Lung microvascular endothelial cell (primary cell): ENCODE measurements around the gene HNF1B. TPM values are rescaled to one million over a fixed set of nuclear protein-coding genes. Genes with fewer than 3 reads are reported as not detected.
A peak's percentile ranks its signal among the peaks of the same experiment; 100 is the strongest.

Experiments
- DNase-seq, 2 donors: peaks; one replicate each; pipeline versions ENCODE4 v3.0.0 to v3.0.0-alpha.2; 2010; ENCODE audit warnings: low read depth in 2 of 2
- total RNA-seq: library from RNA; depleted of rRNA; stranded (reverse); fragments of >200 nt; gene quantifications from 2 replicates; pipeline ENCODE4 v1.2.1, GENCODE V29; 2014

The HNF1B gene
- total RNA-seq, 1 donor from 2014 or later = not detected

DNA sequence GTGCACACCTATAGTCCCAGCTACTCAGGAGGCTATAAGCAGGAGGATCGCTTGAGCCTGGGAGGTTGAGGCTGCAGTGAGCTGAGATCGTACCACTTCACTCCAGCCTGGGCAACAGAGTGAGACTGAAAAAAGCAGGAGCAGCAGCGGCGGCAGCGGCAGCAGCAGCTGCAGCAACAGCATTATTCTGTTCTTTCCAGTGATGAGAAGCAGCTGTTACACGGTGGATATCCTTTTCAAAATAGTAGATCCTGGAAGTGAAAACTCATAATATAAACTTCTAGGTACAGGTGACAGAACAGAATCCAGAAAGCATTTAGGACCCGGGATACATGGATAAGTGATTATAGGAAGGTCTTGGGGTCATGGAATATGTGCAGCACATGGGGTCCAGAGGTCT is 17.8 kb upstream of the HNF1B start:
- DNase-seq = no peak

DNA sequence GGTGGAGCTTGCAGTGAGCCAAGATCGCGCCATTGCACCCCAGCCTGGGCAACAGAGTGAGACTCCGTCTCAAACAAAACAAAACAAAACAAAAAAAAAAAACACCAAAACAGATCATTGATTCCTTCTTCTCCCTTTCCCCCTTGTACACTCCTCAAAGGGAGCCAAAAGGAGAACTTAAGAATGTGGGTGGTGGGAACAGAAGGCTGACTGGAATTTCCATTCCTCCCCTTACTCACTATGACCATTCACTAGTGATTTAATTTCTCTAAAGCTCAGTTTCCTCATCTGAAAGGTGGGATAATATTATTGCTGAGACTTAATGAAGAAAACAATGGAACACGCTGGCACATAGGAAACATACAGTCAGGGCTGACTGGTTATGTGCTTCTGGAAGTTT is 17.1 kb upstream of the HNF1B start:
- no peak for DNase-seq

DNA sequence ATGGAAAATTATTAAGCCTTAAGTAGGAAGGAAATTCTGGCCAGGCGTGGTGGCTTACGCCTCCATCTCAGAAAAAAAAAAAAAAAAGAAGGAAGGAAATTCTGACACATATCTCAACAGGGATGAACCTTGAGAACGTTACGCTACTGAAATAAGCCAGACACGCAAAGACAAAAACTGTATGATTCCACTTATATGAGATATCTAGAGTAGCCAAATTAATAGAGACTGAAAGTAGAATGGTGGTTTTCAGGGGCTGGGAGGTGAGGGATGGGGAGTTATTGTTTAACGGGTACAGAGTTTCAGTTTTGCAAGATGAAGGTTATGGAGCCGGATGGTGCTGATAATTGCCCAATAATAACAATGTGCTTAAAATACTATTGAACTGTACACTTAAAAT is 16.2 kb upstream of the HNF1B start:
- DNase-seq = peak in 1 of 2 donors; percentile 44

DNA sequence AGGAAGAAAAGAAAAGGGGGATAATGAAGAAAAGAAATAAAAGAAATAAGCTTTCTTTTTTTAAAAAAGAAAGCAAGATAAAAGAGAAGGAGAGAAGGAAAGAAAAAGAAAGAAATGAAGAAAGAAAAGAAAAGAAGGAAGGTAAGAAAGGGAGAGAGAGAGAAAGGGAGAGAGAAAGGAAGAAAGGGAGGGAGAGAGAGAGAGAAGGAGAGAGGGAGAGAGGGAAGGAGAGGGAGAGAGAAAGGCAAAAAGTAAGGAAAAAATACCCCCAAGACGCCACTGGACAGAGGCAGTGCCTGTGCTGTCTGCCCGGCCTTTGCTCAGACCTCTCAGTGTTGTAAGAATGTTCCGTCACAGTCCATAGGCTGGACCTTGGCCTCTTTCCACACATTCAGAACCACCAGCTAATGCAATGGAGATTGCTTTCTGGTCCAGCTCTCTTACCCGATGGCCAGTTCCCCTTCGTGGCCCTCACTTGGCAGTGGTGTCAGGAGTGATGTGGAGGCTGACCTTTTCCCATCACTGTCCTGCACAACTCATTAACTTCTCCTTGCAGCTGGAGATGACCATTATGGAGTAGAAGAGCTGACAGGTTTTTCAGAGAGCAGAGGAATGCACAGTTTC is 14.3 kb upstream of the HNF1B start:
- no peak for DNase-seq

DNA sequence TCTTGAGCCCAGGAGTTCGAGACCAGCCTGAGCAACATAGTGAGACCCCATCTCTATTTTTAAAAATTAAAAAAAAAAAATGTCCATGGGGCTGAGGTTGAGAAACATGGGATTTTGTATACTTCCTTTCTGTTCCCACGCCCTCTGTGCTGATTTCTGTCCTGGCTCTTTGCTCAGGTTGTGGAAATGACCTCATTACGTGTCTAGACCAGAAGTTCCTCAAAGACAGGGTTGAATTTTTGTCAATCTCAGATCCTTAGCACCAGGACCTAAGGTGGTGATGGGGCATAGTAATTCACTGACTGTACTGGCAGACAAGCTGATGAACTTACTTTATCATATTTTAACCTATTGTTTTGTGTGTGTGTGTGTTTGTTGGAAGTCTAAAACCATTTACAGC is 11.2 kb upstream of the HNF1B start:
- peak in 1 of 2 donors; percentile 59 for DNase-seq

DNA sequence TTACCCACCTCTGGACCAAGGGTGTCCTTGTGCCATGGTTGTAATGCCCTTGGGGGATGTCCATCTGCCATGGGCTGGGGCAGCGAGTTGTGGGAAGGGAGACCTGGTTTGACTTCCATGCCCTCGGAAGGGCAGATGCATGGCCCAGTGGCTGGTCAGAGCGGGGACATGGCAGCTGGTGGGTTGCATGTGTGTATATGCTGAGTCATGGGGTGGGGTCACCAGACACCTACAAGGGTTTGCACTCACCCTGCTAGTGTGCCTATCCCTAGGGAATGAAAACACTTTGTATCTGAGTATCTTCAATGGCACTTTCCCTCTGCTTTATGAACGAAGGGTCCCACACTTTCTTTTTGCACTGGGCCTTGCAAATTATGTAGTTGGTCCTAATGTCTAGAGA is 10.6 kb upstream of the HNF1B start:
- DNase-seq = no peak

DNA sequence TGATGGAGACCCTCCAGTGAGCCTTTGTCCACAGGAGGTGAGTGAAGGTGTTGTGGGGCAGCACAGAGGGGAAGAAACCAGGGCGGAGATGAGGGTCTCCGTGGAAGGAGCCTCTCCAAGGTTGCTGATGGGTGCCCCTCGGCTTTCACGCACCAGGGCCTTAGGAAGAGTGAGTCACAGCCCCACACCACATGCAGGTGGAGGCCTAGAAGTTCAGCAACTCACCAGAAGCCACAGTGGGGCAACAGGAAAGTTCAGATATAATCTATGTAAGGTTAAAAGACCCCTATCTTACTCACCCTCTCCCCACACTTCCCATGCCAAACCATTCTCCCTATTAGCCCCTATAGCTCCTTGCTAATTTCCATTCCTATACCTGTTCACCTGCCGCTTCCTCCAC is 9.5 kb upstream of the HNF1B start:
- no peak for DNase-seq

DNA sequence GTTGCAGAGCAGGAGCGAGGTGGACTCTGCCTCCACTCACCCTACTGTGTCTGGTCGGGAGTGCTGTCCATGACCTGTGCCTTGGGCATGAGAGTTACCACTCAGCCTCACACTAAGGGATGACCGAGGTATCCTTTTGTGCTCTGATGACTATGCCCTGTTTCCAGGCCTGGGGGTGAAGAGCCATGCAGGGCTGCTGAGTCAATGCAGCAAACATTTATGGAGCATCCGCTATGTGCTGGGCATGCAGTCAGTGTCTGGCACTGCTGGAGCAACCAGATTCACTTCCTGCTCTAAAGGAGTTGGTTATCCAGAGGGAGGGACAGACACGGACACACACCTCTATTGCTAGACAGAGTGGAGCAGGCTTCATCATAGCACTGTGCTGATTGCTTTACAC is 7.6 kb upstream of the HNF1B start:
- DNase-seq = peak in 1 of 2 donors; percentile 67

DNA sequence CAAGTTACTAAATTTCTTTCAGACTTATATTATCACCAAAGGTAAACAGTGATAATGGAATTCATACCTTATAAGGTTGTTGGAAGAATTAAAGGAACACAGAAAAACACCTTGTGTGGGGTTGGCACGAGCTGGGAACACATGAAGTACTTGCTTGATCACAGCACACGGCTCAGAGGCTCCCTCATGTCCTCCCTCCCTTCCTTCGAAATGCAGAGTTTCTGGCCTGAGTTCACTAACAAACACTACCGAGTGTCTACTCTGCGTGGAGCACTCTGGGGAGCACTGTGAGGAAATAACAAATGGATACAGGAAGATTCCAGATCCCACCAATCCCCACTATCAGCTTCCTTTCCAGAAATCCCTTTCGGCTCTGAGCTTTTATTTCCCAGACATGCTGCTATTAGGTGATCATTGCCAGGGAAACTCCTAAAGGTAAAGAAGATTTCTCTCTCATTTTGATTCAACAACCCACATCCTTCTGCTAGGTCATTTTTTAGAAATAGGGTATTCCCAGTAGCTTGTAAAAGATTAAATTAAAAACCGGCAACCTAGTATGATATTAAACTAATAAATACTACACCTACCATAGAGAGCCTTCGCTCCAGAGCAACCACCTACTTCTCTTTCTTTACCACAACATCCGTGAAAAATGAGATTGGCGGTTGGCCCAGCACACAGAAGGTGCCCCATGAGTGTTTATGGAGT is 6.1 kb upstream of the HNF1B start:
- no peak for DNase-seq

DNA sequence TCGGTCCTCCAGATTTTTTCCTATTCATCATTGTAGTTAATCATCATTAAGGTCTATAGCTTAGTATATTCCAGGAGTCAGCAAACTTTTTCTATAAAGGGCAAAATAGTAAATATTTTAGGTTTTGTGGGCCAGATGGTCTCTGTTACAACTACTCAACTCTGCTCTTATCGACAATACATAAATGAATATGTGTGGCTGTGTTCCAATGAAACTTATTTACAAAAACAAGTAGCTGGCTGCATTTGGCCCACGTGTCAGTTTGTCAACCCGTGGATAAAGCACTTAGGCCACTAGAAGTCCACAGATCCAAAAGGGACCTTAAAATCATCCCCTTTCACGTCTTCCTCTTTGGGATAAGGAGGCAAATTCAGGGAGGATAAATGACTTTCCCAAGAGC is 5.4 kb upstream of the HNF1B start:
- no peak for DNase-seq

DNA sequence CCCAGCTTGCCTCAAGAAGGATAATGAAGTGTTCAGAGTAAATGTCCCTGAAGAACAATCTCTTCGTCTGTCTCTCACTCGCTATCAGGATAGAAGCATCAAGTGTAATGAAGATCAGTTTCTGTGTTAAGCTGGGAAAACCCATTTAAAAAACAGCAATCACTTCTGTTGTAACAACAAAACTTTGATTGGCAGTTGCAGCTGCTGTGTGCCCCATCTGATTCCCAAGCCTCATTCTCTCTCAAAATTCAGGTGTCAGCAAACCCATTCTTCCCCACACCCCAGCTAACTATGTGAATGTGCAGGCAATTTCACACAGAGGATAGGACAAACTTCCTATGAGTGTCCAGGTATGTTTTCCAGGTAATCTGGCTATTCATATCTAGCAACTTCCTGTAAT is 2.4 kb upstream of the HNF1B start:
- DNase-seq = no peak

DNA sequence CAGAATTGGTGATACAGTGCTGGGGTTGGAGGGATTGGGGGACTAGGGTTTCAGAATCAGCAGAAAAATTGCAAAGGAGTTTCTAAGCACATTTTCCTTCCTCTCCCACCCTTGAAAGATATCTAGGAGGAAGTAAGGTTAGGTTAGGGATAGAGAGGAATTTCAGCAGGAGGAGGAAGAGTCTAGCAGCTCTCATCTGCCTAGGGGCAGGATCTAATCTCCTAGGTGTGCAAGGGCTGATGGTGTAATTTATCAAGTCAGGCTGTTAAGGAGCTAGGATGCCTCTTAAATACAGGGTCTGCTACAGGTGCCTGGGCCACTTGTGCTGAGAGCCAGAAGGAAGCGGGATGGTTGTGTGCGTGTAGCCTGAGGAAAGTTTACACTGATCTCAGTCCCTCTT is 1.8 kb upstream of the HNF1B start:
- DNase-seq = no peak

DNA sequence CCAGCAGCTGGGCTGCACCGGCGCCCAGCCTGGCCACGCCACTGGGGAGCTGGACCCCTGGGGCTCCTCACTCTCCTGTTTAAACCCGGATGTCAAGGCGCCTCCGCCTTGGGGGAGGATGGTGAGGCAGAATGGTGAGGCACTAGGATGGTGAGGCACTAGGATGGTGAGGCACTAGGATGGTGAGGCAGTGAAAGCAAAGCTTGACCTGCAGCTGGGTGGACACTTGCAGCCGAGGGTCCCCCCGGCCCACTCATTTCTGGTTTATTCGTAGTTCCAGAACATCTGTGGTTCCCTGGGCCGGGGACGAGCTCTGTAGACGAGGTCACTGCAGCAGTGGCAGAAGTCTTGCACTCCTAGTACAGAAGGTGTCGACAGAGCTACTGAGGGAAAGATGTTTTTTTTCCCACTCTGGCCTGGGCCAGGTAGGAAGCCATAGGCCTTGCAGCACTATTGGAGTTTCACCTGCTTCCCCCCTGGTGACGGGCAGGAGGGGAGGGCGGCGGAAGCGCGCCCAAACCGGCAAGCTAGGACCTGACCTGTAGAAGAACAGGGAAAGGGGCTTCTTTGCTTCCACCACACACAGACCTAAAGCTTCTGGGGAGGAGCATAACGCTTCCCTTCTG is 1.1 kb upstream of the HNF1B start:
- DNase-seq = no peak

DNA sequence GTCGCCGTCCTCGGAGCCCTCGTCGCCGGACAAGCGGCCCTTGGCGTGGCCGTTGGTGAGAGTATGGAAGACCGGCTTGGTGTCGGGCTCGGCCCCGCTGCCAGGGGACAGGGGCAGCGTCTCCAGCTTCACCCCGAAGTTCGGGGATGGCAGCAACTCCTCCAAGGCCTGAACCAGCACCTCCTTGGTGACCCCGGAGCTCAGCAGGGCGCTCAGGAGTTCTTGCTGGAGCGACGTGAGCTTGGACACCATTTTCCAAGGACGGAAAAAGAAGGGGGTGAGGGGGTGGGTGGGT is 279 bp downstream of the HNF1B start:
- no peak for DNase-seq

DNA sequence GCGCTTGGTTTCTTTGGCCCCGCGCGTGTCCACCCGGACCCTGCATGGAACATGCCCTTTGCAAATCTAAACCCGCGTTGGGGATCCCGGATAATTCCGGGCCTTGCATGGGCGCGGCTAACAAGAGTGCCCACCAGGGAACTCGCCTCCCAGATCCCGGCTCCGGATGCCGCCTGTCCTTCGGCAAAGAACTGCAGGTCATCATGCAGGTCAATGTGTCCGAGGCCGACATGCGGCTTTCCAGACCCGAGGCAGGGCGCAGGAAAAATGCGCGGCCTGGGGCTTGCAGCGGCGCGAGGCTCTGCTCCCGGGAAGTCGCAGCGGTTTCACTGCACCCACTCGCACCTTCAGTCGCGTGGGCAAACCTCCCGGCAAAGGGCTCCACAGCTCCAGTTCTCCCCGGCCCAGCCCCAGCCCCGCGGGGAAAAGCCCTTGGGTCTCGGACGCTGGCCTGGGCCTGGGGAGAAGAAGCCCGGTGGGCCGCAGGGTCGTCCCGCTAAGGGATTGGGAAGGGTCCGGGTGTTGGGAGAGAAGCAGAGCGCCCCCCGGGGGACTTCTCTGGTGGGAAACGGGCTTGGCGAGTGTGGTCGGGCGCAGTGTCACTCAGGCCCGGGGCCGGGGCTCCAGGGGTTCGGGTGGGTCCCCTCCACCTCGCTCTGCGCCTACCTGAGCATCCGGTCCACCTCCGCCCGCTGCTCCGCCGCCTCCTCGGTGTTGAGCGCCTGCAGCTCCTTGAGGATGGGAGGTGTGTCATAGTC is 805 bp downstream of the HNF1B start:
- no peak for DNase-seq

DNA sequence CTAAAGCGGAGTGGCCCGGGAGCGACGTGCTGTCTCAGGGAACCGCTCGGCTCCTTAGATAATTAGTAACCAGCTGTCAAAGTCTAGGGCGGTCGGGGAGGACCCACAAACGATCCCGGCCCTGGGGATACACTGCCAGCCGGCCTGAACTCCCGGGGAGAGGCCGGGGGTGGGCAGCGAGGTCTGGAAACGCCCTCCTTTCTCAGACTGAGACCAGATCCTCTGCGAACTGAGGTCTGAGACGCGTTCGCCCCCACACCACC is 1.3 kb downstream of the HNF1B start:
- DNase-seq = no peak

DNA sequence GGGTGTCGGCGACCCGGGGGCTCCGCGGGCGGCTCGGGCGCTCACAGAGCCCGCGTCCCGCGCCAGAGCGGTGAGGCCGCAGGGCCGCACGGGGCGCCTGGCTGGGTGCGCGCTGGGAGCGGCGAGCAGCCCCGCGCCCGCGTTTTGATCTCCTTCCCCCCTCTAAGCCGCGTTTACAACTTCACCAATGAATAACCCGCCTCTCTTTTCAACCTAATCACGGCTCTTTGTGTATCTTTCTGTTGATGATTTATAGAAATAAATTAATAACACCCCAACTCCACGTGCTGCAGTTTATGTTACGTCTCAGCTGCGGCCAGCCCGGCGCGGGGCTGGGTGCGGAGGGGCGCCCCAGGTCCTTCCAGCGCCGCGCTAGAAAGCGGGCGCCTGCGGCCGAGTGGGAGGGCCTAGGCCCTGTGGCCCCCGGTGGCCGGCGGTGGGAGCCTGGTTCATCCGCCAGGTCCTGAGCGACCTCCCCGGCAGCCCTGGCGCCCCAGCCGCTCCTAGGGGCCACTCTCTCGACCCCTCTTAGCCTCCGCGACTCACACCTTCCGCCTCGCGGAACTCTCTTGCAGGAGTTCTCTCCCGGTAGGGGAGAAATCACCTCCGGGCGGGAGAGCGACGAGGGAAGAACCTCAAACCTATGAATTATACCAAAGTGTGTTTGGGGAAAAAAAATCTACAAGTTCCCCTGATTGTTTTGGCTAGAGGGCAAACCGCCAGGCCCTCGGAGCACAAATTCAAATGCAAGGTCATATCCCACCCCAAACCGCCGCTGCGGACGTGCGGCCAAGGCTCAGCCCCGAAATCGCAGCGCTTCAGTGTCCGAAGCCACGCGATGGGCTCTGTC is 1.9 kb downstream of the HNF1B start:
- DNase-seq = no peak

DNA sequence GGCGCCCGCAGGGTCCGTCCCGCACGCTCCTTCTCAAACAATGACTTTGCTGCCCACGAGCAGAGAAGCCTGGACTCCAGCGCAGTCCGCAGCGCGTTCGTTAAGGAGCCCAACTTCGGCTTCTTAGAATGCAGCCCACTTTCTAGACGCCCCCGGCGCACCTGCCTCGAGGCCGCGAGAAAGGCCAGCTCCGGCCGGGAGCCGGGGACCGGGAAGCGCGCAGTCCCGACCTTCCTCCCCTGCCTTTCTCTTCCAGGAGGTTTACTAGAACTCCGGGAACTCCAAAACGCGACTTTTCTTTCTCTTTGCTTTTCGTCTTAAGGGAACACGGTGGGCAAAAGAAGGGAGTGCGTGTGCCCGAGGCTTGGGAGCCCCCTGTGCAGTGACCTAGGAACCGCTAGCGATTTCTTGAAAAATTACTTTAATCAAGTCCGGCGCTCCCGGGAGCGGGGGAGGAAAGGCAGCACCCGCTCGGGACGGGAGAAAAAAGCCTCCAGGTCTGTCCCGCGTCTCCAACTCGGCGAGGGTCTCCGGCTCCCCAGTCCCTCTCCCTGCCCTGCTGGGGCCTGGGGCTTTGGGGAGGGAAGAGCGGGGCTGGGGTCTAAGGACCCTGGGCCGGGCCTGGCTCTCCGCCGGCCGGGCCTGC is 2.6 kb downstream of the HNF1B start:
- peak in 1 of 2 donors; percentile 26 for DNase-seq

DNA sequence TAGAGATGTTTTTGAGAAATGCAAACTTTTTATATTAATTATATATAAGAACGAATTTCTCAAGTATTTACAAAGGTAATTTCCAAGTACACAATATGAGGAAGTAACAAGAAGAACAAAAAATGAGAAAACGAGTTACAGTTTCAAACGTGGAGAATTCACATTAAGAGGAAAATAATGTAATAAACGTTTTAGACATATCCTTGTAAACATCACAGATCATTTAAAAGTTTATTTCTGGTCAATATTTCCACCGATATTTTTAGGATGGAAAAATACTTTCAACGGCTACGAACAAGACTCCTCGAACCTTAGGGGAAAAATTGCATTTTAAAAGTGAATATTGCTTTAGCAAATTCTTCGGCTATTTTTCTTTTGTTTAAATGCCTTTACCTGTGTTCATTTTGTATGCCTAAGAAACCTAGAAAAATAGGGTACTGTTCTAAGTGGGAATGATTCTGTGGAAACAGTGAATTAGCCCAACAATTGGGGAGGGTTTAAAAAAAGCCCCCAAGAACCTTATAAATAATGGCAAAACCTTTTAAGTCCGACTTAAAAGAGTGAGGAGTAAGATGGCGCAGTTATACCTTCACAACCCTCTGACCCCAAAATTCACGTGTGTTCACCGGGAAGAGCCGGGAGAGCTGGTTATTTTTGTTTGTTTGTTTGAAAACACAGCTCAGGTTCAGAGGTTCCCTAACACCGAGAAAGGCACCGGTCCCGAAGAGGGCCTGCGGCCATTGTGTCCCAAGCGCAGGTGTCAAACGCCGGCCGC is 3.3 kb downstream of the HNF1B start:
- no peak for DNase-seq

DNA sequence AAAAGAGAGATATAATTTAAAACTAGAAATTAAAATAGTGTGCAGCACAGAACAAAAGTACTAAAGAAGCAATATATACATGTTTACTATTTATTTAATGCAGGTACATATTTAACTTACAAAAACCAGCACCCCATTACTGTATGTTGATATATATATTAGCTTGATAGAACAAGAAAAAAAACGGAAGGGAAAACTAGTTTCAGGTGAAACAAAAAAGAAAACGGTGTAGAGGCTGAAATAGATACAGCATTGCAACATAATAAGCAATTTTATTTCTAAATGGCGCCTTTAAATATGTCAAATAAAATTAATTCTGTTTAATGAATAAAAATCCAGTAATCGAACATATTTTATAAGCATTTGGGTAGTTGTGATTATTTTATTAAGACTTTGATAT is 3.9 kb downstream of the HNF1B start:
- no peak for DNase-seq

DNA sequence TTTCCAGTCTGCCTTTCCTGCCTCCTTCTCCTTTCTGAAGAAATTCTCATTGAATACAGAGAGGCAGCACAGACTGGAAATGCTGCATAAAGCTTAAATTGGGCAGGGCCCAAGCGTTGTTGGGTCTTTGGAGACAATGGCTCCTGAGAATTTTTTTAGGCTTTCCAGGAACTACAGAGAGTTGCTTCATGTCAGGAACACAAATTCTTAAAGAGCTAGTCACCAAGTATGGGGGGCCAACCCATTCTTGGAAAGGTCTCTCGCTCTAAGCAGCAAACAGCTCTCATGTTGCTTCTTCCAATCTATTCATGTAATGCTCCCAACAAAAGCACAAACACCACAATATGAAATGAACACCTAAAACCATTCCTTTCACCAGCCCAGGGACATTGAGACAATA is 6.9 kb downstream of the HNF1B start:
- DNase-seq = no peak
